ENCODE data around the gene CAAP1.

Gene CAAP1, protein sequence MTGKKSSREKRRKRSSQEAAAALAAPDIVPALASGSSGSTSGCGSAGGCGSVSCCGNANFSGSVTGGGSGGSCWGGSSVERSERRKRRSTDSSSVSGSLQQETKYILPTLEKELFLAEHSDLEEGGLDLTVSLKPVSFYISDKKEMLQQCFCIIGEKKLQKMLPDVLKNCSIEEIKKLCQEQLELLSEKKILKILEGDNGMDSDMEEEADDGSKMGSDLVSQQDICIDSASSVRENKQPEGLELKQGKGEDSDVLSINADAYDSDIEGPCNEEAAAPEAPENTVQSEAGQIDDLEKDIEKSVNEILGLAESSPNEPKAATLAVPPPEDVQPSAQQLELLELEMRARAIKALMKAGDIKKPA

DNA sequence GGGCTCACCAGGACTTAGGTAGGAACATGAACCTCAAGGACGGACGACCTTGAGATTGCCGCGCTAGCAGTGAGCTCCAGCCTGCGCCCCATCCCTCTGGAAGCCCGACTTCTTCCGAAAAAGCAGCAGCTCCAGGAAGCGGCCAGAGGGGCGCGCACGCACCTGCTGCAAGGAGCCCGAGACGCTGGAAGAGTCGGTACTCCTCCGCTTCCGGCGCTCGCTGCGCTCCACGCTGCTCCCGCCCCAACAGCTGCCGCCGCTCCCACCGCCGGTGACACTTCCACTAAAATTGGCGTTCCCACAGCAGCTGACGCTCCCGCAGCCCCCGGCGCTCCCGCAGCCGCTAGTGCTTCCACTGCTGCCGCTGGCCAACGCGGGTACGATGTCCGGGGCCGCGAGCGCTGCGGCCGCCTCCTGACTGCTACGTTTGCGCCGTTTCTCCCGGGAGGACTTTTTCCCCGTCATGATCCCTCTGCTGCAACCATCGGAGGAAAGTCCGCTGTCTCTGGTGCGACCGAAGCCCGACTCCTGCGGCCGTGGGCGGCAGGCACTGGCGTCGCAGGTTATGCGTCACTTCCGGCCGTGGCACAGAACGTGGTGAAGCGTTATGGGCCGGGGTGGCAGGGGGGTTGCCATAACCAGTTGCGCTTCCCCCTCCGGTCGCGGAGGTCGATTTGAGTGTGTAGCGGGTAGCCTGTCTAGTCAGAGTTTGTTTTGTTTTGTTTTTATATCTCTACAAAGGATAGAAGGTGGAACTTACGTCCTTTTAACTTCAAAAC, at the start of gene CAAP1:
CAAP1 (minus strand) TSS at position 552 of the 779 bp plus-strand sequence; CDS start at position 465, 87 bp downstream.
- H3K4me3 Mint-ChIP-seq = peak within 1 kb of the TSS; percentile 98
- H3K9me3 Mint-ChIP-seq = no peaks in the 10 kb centered on the region
- H3K27ac Mint-ChIP-seq = peak within 1 kb of the TSS; percentile 99
- peaks cover 25% of the 10 kb centered on the region for H3K4me1 Mint-ChIP-seq (ENCODE audit: low read depth)
- H3K36me3 Mint-ChIP-seq (ENCODE audit: low read depth) = peaks cover 7% of the 10 kb centered on the region
- H3K27me3 Mint-ChIP-seq (ENCODE audit: low read depth) = no peaks in the 10 kb centered on the region

DNA sequence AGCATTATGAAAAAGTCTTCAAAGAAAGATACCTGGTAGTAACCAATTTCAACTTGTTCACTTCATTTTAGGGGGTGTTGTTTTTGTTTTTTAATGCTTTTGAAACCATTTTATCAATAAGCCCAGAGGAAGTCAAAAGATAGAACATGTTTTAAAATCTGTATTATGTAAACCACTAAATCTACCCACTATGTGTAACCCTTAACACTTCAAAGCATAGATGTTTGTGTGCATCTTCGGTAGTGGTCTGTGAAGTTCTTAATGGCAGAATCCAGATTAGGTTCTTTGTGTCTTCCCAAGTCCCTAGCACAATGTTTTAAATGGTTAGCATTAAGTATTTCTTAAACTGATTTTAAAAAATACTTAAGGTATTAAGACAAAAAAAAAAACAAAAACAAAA, 48.2 kb upstream of the CAAP1 start:
- H3K36me3 Mint-ChIP-seq (ENCODE audit: low read depth) = peaks cover 25% of the 10 kb centered on the region
- peak overlapping the region; percentile 52 for H3K27ac Mint-ChIP-seq
- peaks cover 44% of the 10 kb centered on the region for H3K4me1 Mint-ChIP-seq (ENCODE audit: low read depth)
- peaks cover 11% of the 10 kb centered on the region for H3K9me3 Mint-ChIP-seq
- H3K4me3 Mint-ChIP-seq = peak overlapping the region; percentile 40
- H3K27me3 Mint-ChIP-seq (ENCODE audit: low read depth) = no peaks in the 10 kb centered on the region

DNA sequence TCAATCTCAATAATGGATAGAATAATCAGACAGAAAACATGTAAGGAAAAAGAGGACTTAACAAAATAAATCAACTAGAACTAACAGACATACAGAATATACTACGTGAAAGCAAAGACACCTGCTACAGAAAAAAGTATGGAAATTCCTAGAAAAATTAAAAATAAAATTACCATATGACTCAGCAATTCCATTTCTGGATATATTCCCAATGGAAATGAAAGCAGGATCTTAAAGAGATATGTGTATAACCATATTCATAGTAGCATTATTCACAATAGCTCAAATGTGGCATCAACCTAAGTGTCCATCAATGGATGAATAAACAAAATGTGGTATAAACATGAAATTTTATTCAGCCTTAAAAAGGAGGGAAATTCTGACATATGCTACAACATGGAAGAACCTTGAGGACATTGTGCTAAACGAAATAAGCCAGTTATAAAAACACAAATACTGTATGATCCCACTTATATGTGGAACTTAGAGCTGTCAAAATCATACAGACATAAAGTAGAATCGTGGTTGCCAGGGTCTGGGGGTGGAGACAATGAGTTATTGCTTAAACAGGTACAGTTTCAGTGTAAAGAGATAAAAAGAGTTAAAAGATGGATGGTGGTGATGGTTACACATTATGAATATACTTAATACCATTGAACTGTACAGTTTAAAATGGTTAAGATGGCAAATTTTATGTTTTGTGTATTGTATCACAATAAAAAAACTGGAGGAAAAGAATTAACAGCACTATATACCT, 47.5 kb upstream of the CAAP1 start:
- H3K9me3 Mint-ChIP-seq = peaks cover 11% of the 10 kb centered on the region
- no peaks in the 10 kb centered on the region for H3K27me3 Mint-ChIP-seq (ENCODE audit: low read depth)
- H3K27ac Mint-ChIP-seq = peak overlapping the region; percentile 52
- peaks cover 25% of the 10 kb centered on the region for H3K36me3 Mint-ChIP-seq (ENCODE audit: low read depth)
- peaks cover 40% of the 10 kb centered on the region for H3K4me1 Mint-ChIP-seq (ENCODE audit: low read depth)
- H3K4me3 Mint-ChIP-seq = peak overlapping the region; percentile 40

DNA sequence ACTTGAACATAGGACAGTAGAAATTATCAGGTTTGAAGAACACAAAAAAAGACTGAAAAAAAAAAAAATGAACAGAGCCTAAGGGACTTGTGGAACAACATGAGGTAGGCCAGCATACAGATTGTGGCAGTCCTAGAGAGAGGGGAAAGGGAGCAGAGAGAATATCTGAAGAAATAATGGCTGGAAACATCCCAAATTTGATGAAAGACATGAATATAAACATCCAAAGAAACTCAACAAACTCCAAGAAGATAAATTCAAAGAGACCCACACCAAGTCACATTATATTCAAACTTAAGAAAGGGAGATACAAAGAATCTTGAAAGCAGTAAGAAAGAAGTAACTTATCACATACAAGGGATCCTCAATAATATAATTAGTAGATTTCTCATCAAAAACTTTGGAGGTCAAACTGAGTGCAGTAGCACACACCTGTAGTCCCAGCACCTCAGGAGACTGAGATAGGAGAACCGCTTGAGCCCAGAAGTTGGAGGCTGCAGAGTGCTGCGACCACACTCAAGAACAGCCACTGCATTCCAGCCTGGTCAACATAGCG, 45.3 kb upstream of the CAAP1 start:
- no peak overlapping the region for H3K27ac Mint-ChIP-seq
- H3K36me3 Mint-ChIP-seq (ENCODE audit: low read depth) = peaks cover 20% of the 10 kb centered on the region
- peaks cover 28% of the 10 kb centered on the region for H3K4me1 Mint-ChIP-seq (ENCODE audit: low read depth)
- peaks cover 11% of the 10 kb centered on the region for H3K9me3 Mint-ChIP-seq
- no peaks in the 10 kb centered on the region for H3K27me3 Mint-ChIP-seq (ENCODE audit: low read depth)
- H3K4me3 Mint-ChIP-seq = no peak overlapping the region

DNA sequence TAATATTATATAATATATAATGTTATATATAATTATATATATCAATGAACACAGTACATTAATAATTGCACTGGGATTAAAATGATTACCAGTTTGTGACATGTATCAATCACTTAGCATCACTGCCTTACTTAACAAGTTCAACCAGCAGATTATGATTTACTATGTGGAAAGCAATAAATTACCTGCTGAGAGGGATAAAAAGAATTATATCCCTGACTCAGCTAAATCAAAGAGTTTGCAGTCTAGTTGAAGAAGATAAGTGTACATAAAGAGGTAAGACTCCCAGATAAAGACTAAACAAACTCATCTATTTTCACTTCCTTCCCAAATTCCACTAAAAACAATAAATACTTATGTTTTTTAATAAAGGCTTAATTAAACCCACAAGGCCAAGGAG, 43.2 kb upstream of the CAAP1 start:
- Mint-ChIP-seq H3K4me1 (ENCODE audit: low read depth) (peaks cover 23% of the 10 kb centered on the region), H3K36me3 (ENCODE audit: low read depth) (peaks cover 16% of the 10 kb centered on the region), H3K27me3 (ENCODE audit: low read depth) (no peaks in the 10 kb centered on the region), H3K4me3 (no peak overlapping the region), H3K27ac (no peak overlapping the region), H3K9me3 (peaks cover 11% of the 10 kb centered on the region)

DNA sequence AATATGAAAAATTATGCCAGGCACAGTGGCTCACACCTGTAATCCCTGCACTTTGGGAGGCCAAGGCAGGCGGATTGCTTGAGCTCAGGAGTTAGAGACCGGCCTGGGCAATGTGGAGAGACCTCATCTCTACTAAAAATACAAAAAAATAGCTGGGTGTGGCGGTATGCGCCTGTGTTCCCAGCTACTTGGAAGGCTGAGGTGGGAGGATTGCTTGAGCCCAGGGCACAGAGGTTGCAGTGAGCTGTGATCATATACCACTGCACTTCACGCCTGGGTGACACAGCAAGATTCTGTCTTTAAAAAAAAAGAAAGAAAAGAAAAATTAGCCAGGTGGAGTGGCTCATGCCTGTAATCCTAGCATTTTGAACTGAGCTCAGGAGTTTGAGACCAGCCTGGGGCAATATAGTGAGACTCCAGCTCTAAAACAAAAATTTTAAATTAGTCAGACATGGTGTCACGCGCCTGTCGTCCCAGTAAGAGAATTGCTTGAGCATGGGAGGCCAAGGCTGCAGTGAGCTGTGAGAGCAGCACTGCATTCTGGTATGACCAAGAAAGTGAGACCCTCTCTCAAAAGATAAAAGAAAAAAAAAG, 36.4 kb upstream of the CAAP1 start:
- Mint-ChIP-seq H3K36me3 (ENCODE audit: low read depth) (peaks cover 26% of the 10 kb centered on the region), H3K27ac (no peak overlapping the region), H3K4me1 (ENCODE audit: low read depth) (peaks cover 7% of the 10 kb centered on the region), H3K4me3 (no peak overlapping the region), H3K27me3 (ENCODE audit: low read depth) (no peaks in the 10 kb centered on the region), H3K9me3 (no peaks in the 10 kb centered on the region)

DNA sequence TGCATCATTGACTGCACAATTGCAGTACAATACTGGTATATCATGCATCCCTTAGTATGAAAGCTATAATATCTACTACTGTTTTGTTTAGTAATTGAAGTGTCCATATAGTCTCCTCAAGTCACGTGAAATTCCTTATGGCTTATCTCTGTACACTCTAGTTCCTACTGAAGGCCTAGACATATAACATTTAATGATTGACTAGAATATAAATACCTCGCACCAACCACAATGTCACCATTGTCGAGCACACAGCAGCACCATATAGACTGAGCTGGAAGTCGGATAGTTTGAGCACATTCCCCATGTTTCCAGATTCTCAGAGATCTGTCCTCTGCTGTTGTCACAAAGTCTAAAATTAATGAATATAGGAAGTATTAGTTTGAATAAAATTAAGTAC, 33.0 kb upstream of the CAAP1 start:
- no peaks in the 10 kb centered on the region for H3K9me3 Mint-ChIP-seq
- no peak overlapping the region for H3K27ac Mint-ChIP-seq
- no peaks in the 10 kb centered on the region for H3K4me1 Mint-ChIP-seq (ENCODE audit: low read depth)
- H3K36me3 Mint-ChIP-seq (ENCODE audit: low read depth) = peaks cover 37% of the 10 kb centered on the region
- H3K27me3 Mint-ChIP-seq (ENCODE audit: low read depth) = no peaks in the 10 kb centered on the region
- H3K4me3 Mint-ChIP-seq = no peak overlapping the region

DNA sequence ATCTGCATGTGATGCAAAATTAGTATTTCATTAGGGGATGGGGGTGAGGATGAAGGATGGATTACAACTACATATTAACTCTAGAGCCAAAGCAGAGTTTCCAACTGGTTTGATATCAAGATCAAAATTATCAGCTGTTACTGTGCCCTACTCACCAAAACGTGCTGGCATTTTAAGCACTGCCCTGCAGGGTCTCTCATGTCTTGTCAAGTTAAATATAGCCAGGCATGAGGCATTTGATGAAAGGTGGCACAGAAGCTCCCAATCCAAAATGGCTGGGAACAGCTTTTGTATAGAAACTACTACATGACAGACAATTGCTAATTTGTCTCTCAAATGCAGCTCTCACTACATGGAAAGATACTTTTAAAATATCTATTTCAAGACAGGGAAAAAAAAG, 27.1 kb upstream of the CAAP1 start:
- no peaks in the 10 kb centered on the region for H3K9me3 Mint-ChIP-seq
- H3K27me3 Mint-ChIP-seq (ENCODE audit: low read depth) = no peaks in the 10 kb centered on the region
- no peak overlapping the region for H3K4me3 Mint-ChIP-seq
- no peak overlapping the region for H3K27ac Mint-ChIP-seq
- peaks cover 51% of the 10 kb centered on the region for H3K36me3 Mint-ChIP-seq (ENCODE audit: low read depth)
- peaks cover 4% of the 10 kb centered on the region for H3K4me1 Mint-ChIP-seq (ENCODE audit: low read depth)

DNA sequence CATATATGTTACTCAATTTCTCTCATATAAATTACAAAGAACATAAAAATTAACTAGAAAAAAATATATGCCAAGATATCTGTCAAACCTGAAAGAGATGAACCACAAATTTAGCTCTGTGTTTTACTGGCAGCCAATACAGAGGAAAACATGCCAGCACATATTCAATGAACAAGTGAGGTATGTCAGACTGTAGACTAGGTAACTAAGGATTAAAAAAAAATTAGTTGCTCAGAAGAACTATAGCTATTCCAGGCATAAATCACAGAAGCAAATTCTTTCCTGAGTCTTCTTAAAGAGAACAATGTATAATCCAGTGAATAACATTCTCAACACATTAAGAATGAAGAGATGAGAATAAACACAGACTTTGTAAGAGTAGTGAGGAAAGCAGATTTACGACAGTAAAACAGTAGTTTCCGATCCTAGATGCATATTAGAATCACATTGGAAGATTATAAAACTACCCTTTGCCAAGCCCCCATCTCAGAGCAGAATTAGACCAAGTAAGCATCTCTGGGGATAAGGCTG, 20.6 kb upstream of the CAAP1 start:
- Mint-ChIP-seq H3K36me3 (ENCODE audit: low read depth) (peaks cover 39% of the 10 kb centered on the region), H3K4me3 (no peak overlapping the region), H3K9me3 (no peaks in the 10 kb centered on the region)

DNA sequence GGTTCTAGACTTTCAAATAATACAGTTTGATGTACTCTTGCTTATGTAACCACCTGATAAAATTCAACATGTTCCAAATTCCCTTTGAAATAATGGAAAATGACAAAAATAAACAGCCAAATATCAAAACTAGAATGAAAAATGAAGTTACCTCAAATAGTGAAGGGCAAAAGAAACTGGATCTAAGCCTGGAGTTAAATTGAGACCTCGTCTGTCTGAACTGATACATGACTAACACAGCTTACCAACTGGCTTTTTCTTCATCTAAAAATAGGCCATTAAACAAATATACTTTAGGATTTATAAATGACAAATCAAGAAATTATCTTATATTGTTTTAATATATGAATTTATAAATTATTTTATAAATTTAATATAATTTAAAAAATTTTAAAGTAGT, 12.1 kb upstream of the CAAP1 start:
- no peaks in the 10 kb centered on the region for H3K27me3 Mint-ChIP-seq (ENCODE audit: low read depth)
- H3K9me3 Mint-ChIP-seq = no peaks in the 10 kb centered on the region
- no peak overlapping the region for H3K27ac Mint-ChIP-seq
- no peak overlapping the region for H3K4me3 Mint-ChIP-seq
- H3K4me1 Mint-ChIP-seq (ENCODE audit: low read depth) = no peaks in the 10 kb centered on the region
- peaks cover 28% of the 10 kb centered on the region for H3K36me3 Mint-ChIP-seq (ENCODE audit: low read depth)

More for the DNA sequence above, 20.6 kb upstream of the CAAP1 start:
- Mint-ChIP-seq H3K4me1 (ENCODE audit: low read depth) (peaks cover 6% of the 10 kb centered on the region), H3K27me3 (ENCODE audit: low read depth) (no peaks in the 10 kb centered on the region), H3K27ac (no peak overlapping the region)

DNA sequence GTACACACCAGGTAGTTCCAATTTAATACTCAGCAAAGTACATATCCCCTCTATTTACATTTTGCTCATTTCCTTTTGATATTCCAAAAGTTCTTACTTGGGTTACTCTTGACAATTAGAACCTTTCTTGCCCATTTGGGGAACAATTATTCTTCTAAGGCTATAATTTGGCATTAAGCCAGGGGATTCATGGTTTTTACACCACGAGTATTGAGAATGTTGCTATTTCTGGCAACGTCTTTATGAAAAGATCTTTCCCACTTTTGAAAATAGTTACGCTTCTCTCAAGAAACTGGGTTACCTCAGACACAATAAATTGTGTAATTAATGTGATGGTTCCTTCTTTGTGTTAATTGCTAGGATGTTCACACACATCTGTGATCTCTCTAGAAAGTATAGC, 11.5 kb upstream of the CAAP1 start:
- no peaks in the 10 kb centered on the region for H3K27me3 Mint-ChIP-seq (ENCODE audit: low read depth)
- no peak overlapping the region for H3K27ac Mint-ChIP-seq

DNA sequence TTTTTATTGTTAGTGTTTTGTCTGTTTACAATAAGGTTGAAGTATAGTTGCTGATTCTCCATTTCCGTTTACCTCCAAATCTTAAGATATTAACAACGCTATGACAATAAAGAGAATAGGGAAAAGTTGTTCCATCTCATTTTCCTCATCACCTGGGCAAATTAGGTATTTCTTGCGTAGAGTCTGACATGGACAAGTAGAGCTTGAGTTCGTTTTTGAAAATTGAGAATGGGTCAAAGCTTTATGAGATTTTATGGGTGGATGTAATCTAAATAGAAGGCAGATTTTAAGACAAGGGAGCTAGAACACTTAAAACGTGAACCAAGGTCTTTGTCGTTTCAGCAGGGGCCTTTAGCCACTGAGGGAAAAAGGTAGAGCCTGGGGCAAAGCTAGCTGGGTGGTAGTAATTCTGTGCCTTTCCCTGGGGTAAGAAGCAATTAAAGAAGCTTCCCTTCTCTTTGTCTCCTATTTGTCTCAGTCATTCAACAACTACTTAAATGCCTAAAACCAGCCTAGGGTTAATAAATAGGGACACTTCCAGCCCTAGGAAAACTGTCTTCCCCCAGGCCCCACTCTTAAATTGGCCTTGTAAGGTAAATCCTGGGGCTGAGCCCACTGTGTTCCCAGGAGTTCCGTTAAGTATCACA, 551 bp upstream of the CAAP1 start:
- peak overlapping the region; percentile 99 for H3K27ac Mint-ChIP-seq
- H3K9me3 Mint-ChIP-seq = no peaks in the 10 kb centered on the region
- H3K4me3 Mint-ChIP-seq = peak overlapping the region; percentile 98
- H3K4me1 Mint-ChIP-seq (ENCODE audit: low read depth) = peaks cover 22% of the 10 kb centered on the region
- H3K27me3 Mint-ChIP-seq (ENCODE audit: low read depth) = no peaks in the 10 kb centered on the region
- H3K36me3 Mint-ChIP-seq (ENCODE audit: low read depth) = peaks cover 6% of the 10 kb centered on the region

More for the DNA sequence above, 11.5 kb upstream of the CAAP1 start:
- no peak overlapping the region for H3K4me3 Mint-ChIP-seq
- H3K36me3 Mint-ChIP-seq (ENCODE audit: low read depth) = peaks cover 26% of the 10 kb centered on the region
- no peaks in the 10 kb centered on the region for H3K4me1 Mint-ChIP-seq (ENCODE audit: low read depth)
- no peaks in the 10 kb centered on the region for H3K9me3 Mint-ChIP-seq

DNA sequence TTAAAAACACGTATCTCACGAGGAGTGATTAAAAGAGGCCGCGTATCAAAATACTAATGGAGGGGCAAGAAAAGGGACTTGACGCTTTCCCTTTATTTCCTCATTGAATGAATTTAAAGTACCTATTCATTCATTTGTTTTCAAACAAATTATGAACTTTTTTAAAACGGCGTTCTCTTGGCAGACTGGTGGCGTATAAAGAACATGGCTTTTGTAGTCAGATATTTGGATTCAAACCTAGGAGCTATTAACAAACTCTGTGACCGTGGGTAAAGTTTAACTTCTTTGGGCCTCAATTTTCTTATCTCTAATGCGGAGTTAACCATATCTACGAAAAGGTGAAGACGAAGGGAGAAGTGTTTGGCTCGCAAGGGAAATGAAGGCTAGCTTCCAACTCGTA, 876 bp downstream of the CAAP1 start:
- Mint-ChIP-seq H3K36me3 (ENCODE audit: low read depth) (peaks cover 7% of the 10 kb centered on the region), H3K27ac (peak overlapping the region; percentile 99), H3K9me3 (no peaks in the 10 kb centered on the region), H3K4me1 (ENCODE audit: low read depth) (peaks cover 25% of the 10 kb centered on the region), H3K4me3 (peak overlapping the region; percentile 98), H3K27me3 (ENCODE audit: low read depth) (no peaks in the 10 kb centered on the region)

Measured in T-helper 1 cell treated with Interleukin-12 subunit alpha and Interleukin-12 subunit beta and Interleukin-4 antibody, amounts not matched to agents 30 μg/mL and 1 μg/mL, for 36 hours (primary cell).